Liver (tissue), 9 donors: ENCODE results near the gene ITPRID2. TPM values are rescaled to one million over a fixed set of nuclear protein-coding genes. Genes with fewer than 3 reads are reported as not detected.

Experiments
- DNase-seq: peaks from one replicate; pipeline ENCODE4 v3.0.0-alpha.2; 2017; ENCODE audit warnings: low spot score
- H3K27ac ChIP-seq, 2 donors: one replicate each; pipeline ENCODE4 v1.7.0; 2013; ENCODE audit warnings: inconsistent platforms in 2 of 2, low read length in 2 of 2, control low read depth in 1 of 2, low read depth in 1 of 2, mild to moderate bottlenecking in 1 of 2
- H3K27me3 ChIP-seq, 4 donors: one replicate each; pipeline versions ENCODE4 v1.6.1 to v1.7.0; 2013; ENCODE audit warnings: low read length in 3 of 4, inconsistent platforms in 1 of 4, mild to moderate bottlenecking in 1 of 4, moderate library complexity in 1 of 4; ENCODE audit not compliant: control insufficient read depth in 4 of 4, insufficient read depth in 4 of 4
- H3K36me3 ChIP-seq, 4 donors: one replicate each; pipeline versions ENCODE4 v1.6.1 to v1.7.0; 2013; ENCODE audit warnings: low read length in 3 of 4, mild to moderate bottlenecking in 3 of 4, low read depth in 1 of 4, moderate library complexity in 1 of 4; ENCODE audit not compliant: control insufficient read depth in 4 of 4, insufficient read depth in 3 of 4
- H3K4me1 ChIP-seq, 4 donors: one replicate each; pipeline versions ENCODE4 v1.6.1 to v1.7.0; 2013; ENCODE audit warnings: low read length in 3 of 4, mild to moderate bottlenecking in 3 of 4, moderate library complexity in 1 of 4; ENCODE audit not compliant: control insufficient read depth in 4 of 4, insufficient read depth in 4 of 4
- H3K4me3 ChIP-seq, 3 donors: one replicate each; pipeline versions ENCODE4 v1.6.1 to v1.7.0; 2013; ENCODE audit warnings: low read length in 3 of 3, control low read depth in 1 of 3, low read depth in 1 of 3, mild to moderate bottlenecking in 1 of 3
- H3K9ac ChIP-seq, 2 donors: one replicate each; pipeline ENCODE4 v1.7.0; 2013; ENCODE audit warnings: low read length in 2 of 2, mild to moderate bottlenecking in 2 of 2, moderate library complexity in 2 of 2, control low read depth in 1 of 2, low read depth in 1 of 2
- H3K9me3 ChIP-seq, 4 donors: one replicate each; pipeline versions ENCODE4 v1.6.1 to v1.7.0; 2013; ENCODE audit warnings: low read length in 3 of 4; ENCODE audit not compliant: control insufficient read depth in 4 of 4
- ATF3 ChIP-seq: IDR thresholded peaks from 2 replicates; pipeline ENCODE4 v1.6.1; 2016; ENCODE audit warnings: antibody characterized with exemption
- CTCF ChIP-seq: fragments of 150-350 bp; IDR thresholded peaks from 2 replicates; pipeline ENCODE4 v1.5.1; 2017; ENCODE audit warnings: improper control_type of control experiment, low read depth, low read length; ENCODE audit not compliant: missing input control
- EGR1 ChIP-seq, 2 donors: IDR thresholded peaks; 2 replicates each; pipeline ENCODE4 v1.6.1; 2016 to 2018; ENCODE audit warnings: antibody characterized with exemption in 2 of 2, low read depth in 2 of 2
- FOXA1 ChIP-seq: IDR thresholded peaks from 2 replicates; pipeline ENCODE4 v1.6.1; 2016; ENCODE audit warnings: antibody characterized with exemption
- FOXA2 ChIP-seq: IDR thresholded peaks from 2 replicates; pipeline ENCODE4 v1.6.1; 2016; ENCODE audit warnings: antibody characterized with exemption
- HNF4A ChIP-seq, 2 donors: conservative IDR thresholded peaks; 2 replicates each; pipeline ENCODE4 v1.6.1; 2016; ENCODE audit warnings: antibody characterized with exemption in 2 of 2, mild to moderate bottlenecking in 2 of 2
- HNF4G ChIP-seq: IDR thresholded peaks from 2 replicates; pipeline ENCODE4 v1.6.1; 2016; ENCODE audit warnings: antibody characterized with exemption
- JUND ChIP-seq, 2 donors: IDR thresholded peaks; 2 replicates each; pipeline ENCODE4 v1.6.1; 2016; ENCODE audit warnings: antibody characterized with exemption in 2 of 2
- NR2F2 ChIP-seq: IDR thresholded peaks from 2 replicates; pipeline ENCODE4 v1.6.1; 2016; ENCODE audit warnings: antibody characterized with exemption
- RXRA ChIP-seq, 2 donors: IDR thresholded peaks; 2 replicates each; pipeline ENCODE4 v1.6.1; 2017 to 2018; ENCODE audit warnings: antibody characterized with exemption in 2 of 2, mild to moderate bottlenecking in 1 of 2
- SP1 ChIP-seq: IDR thresholded peaks from 2 replicates; pipeline ENCODE4 v1.6.1; 2018; ENCODE audit warnings: antibody characterized with exemption, mild to moderate bottlenecking
- TAF1 ChIP-seq: conservative IDR thresholded peaks from 2 replicates; pipeline ENCODE4 v1.6.1; 2016; ENCODE audit warnings: antibody characterized with exemption, mild to moderate bottlenecking
- YY1 ChIP-seq: IDR thresholded peaks from 2 replicates; pipeline ENCODE4 v1.6.1; 2016; ENCODE audit warnings: antibody characterized with exemption, mild to moderate bottlenecking
- ZBTB33 ChIP-seq: IDR thresholded peaks from 2 replicates; pipeline ENCODE4 v1.6.1; 2016; ENCODE audit warnings: antibody characterized with exemption
- WGBS: extraction: QIAGEN DNeasy Blood & Tissue Kit; methylation state at CpG from one replicate; pipeline ENCODE4 v1.1.7; 2013; 5-methylcytosine and 5-hydroxymethylcytosine counted together
- polyA plus RNA-seq, 2 donors: library from polyadenylated mRNA; stranded (reverse) in 1 of 2; unstranded in 1 of 2; fragments of 200-250 nt in 1 of 2; fragments of >200 nt in 1 of 2; fragmentation: Nextera tagmentation in 1 of 2; extraction: Ambion mirVana in 1 of 2; gene quantifications; one replicate each; pipeline versions ENCODE4 v1.2.1 to v1.2.3, GENCODE V29; 2013 to 2015
- total RNA-seq, 2 donors: library from RNA; depleted of rRNA; stranded (reverse); fragments of >200 nt; gene quantifications; one replicate each; pipeline ENCODE4 v1.2.3, GENCODE V29; 2014
- donor health status: healthy.
- donor health status: healthy.
- donor health status: healthy.
- donor health status: healthy.
- donor health status: healthy.

ITPRID2 gene
- total and polyA plus RNA-seq, 4 donors: 31.2 to 145 (median 55.1) TPM

- Histone ChIP-seq H3K9me3 (no peaks in the 10 kb centered on the region), H3K4me1 (peaks cover 4 to 17% (median 11%) of the 10 kb centered on the region in 4 donors), H3K36me3 (no peaks in the 10 kb centered on the region), H3K4me3 (no peak overlapping the region), H3K27ac (no peak overlapping the region), H3K9ac (no peak overlapping the region), H3K27me3 (no peaks in the 10 kb centered on the region)
- no peak for TF ChIP-seq ATF3
- TF ChIP-seq FOXA1: no peak
- no peak for TF ChIP-seq TAF1
- no peak for DNase-seq
- 93% methylated on average over 1 of the region's 1 CpG for WGBS
Measured at GRCh38 chr2:181946444-181947127, 55.1 kb downstream of the ITPRID2 start.

- Histone ChIP-seq H3K9ac (no peak overlapping the region), H3K4me1 (peaks cover 4 to 17% (median 11%) of the 10 kb centered on the region in 4 donors), H3K27ac (no peak overlapping the region), H3K36me3 (no peaks in the 10 kb centered on the region), H3K4me3 (no peak overlapping the region), H3K27me3 (no peaks in the 10 kb centered on the region), H3K9me3 (no peaks in the 10 kb centered on the region)
- TF ChIP-seq HNF4A (conservative IDR thresholded peaks at IDR 0.05) (no peak), FOXA2 (no peak), YY1 (no peak), FOXA1 (no peak), HNF4G (no peak), JUND (IDR thresholded peaks at IDR 0.05) (no peak), RXRA (IDR thresholded peaks at IDR 0.05) (no peak), ATF3 (no peak), EGR1 (IDR thresholded peaks at IDR 0.05; ENCODE audit: low read depth in 2 of 2) (no peak), NR2F2 (no peak)
- no peak for DNase-seq
Measured at GRCh38 chr2:181947273-181947672, 55.7 kb downstream of the ITPRID2 start.

- WGBS: 92% methylated on average over 2 of the region's 2 CpGs
- no peaks in the 10 kb centered on the region for H3K36me3 ChIP-seq
- no peak overlapping the region for H3K9ac ChIP-seq
- no peak for TF ChIP-seq JUND (IDR thresholded peaks at IDR 0.05)
- no peak for TF ChIP-seq ZBTB33
- no peak for TF ChIP-seq SP1
- no peak for TF ChIP-seq YY1
- no peak for TF ChIP-seq CTCF
- TF ChIP-seq FOXA2: no peak
- no peak overlapping the region for H3K27ac ChIP-seq
- H3K27me3 ChIP-seq: no peaks in the 10 kb centered on the region
- H3K4me1 ChIP-seq: peaks cover 3 to 15% (median 7%) of the 10 kb centered on the region in 4 donors
- no peak for DNase-seq
- H3K9me3 ChIP-seq: no peaks in the 10 kb centered on the region
- no peak overlapping the region for H3K4me3 ChIP-seq
Measured at GRCh38 chr2:181948227-181948626, 56.7 kb downstream of the ITPRID2 start.
